K562 (cell line): ENCODE data around the gene IQCM. TPM values are rescaled to one million over a fixed set of nuclear protein-coding genes. Genes with fewer than 3 reads are reported as not detected.

Experiments used
- ATAC-seq: fragments of 200-7000 bp; cut with Tn5 transposase; 3 replicates; pipeline ENCODE4 v1.9.1; 2020; ENCODE audit warnings: moderate library complexity
- BruUV-seq: library from RNA; stranded (reverse); fragments of 400-500 nt; replicated peaks from 2 replicates; lab custom pipeline; 2021; lab: Mats Ljungman, UMichigan
- CTCF ChIA-PET: fragments of 300-600 bp; formaldehyde crosslinking; extraction: SDS; loops from one replicate; lab custom pipeline; 2021; ENCODE audit warnings: low intra/inter-chr PET ratio; lab: Yijun Ruan, JAX
- POLR2A ChIA-PET: fragments of 300-600, 350-650 bp; sonication (Branson Sonifier 250); formaldehyde crosslinking; extraction: SDS; loops from one replicate; lab custom pipeline; 2021; ENCODE audit warnings: antibody characterized with exemption, inconsistent platforms; lab: Yijun Ruan, JAX
- DNase-seq, 4 experiments: peaks; one replicate each; pipeline versions ENCODE4 v3.0.0 to v3.0.0-alpha.2; 2011 to 2018; ENCODE audit warnings: low spot score in 3 of 4, mixed read lengths in 3 of 4; ENCODE audit errors: extremely low read depth in 1 of 4
- FAIRE-seq: peaks from 2 replicates; lab custom pipeline; 2011; peaks lifted over from hg19 to GRCh38; lab: Jason Lieb, UNC
- H2AFZ ChIP-seq: 2 replicates; pipeline ENCODE4 v1.6.0; 2011; ENCODE audit warnings: low read depth, low read length, control low read depth, inconsistent platforms
- H3K27ac ChIP-seq: fragments of 200-600 bp; 3 replicates; pipeline ENCODE4 v1.8.0; 2011; ENCODE audit warnings: low read depth, mild to moderate bottlenecking, control low read depth, inconsistent platforms, low read length, moderate library complexity, mixed read lengths; ENCODE audit errors: extremely low read depth
- H3K27me3 ChIP-seq, 2 experiments: fragments of 300-600 bp in 1 of 2; 2 replicates in 1 of 2; 3 replicates in 1 of 2; pipeline versions ENCODE4 v1.6.0 to v1.8.0; 2011; ENCODE audit warnings: inconsistent platforms in 2 of 2, low read length in 2 of 2, mild to moderate bottlenecking in 1 of 2, mixed read lengths in 1 of 2, moderate library complexity in 1 of 2; ENCODE audit not compliant: control insufficient read depth in 2 of 2, insufficient read depth in 2 of 2
- H3K36me3 ChIP-seq: fragments of 300-600 bp; 3 replicates; pipeline ENCODE4 v1.8.0; 2011; ENCODE audit warnings: mild to moderate bottlenecking, low read length, inconsistent platforms; ENCODE audit not compliant: control insufficient read depth, insufficient read depth
- H3K4me1 ChIP-seq, 2 experiments: fragments of 200-600 bp in 1 of 2; replicated peaks in 1 of 2; 2 replicates in 1 of 2; 3 replicates in 1 of 2; pipeline versions ENCODE4 v1.5.1 to v1.8.0; 2011; ENCODE audit warnings: inconsistent platforms in 2 of 2, low read length in 2 of 2, mild to moderate bottlenecking in 1 of 2, mixed read lengths in 1 of 2, moderate library complexity in 1 of 2; ENCODE audit not compliant: control insufficient read depth in 2 of 2, insufficient read depth in 2 of 2
- H3K4me2 ChIP-seq: 2 replicates; pipeline ENCODE4 v1.6.1; 2011; ENCODE audit warnings: low read length, control low read depth, inconsistent platforms, mixed read lengths; ENCODE audit not compliant: insufficient read depth
- H3K4me3 ChIP-seq: fragments of 200-600 bp; sonication (generic), shearing (Covaris generic); 2 replicates; pipeline ENCODE4 v1.5.1; 2016; ENCODE audit warnings: control low read depth, inconsistent platforms
- H3K79me2 ChIP-seq: fragments of 200-600 bp; 3 replicates; pipeline ENCODE4 v1.8.0; 2011; ENCODE audit warnings: low read length, inconsistent platforms; ENCODE audit not compliant: control insufficient read depth, insufficient read depth
- H3K9ac ChIP-seq, 2 experiments: 2 replicates each; pipeline versions ENCODE4 v1.6.0 to v1.6.1; 2011; ENCODE audit warnings: low read depth in 2 of 2, low read length in 2 of 2, control low read depth in 1 of 2, inconsistent platforms in 1 of 2, mild to moderate bottlenecking in 1 of 2, mixed read lengths in 1 of 2; ENCODE audit not compliant: insufficient read depth in 1 of 2
- H3K9me1 ChIP-seq: one replicate; pipeline ENCODE4 v1.6.0; 2011; ENCODE audit warnings: inconsistent platforms, mild to moderate bottlenecking, low read length, moderate library complexity; ENCODE audit not compliant: control insufficient read depth, insufficient read depth
- H3K9me3 ChIP-seq: replicated peaks from 2 replicates; pipeline ENCODE4 v1.5.1; 2011; ENCODE audit warnings: low read depth, low read length, inconsistent platforms; ENCODE audit not compliant: control insufficient read depth, insufficient read depth
- H4K20me1 ChIP-seq: replicated peaks from 2 replicates; pipeline ENCODE4 v1.6.1; 2011; ENCODE audit warnings: low read length, inconsistent platforms, mixed read lengths; ENCODE audit not compliant: control insufficient read depth, insufficient read depth
- BRF1 ChIP-seq: IDR thresholded peaks from 3 replicates; pipeline ENCODE4 v1.6.1; 2011; ENCODE audit warnings: borderline replicate concordance, mild to moderate bottlenecking; ENCODE audit not compliant: insufficient read length; ENCODE audit errors: extremely low read depth
- CEBPG ChIP-seq, 3 experiments: fragments of 200-800 bp in 1 of 3; sonication (Bioruptor generic) in 1 of 3; sonication (generic) in 1 of 3; formaldehyde crosslinking in 1 of 3; IDR thresholded peaks in 2 of 3; conservative IDR thresholded peaks in 1 of 3; 2 replicates each; pipeline versions ENCODE4 v1.6.1 to v1.8.0; 2016 to 2022; ENCODE audit warnings: missing compliant biosample characterization in 2 of 3, missing genetic modification characterization in 2 of 3, mild to moderate bottlenecking in 1 of 3, missing genetic modification reagents in 1 of 3
- HMBOX1 ChIP-seq: sonication (generic); IDR thresholded peaks from 2 replicates; pipeline ENCODE4 v1.6.1; 2016
- HMGN3 ChIP-seq: IDR thresholded peaks from 2 replicates; pipeline ENCODE4 v1.6.1; 2011; ENCODE audit warnings: borderline replicate concordance, low read depth, mild to moderate bottlenecking, mixed read lengths, low read length; ENCODE audit not compliant: insufficient read length; ENCODE audit errors: extremely low read depth
- IRF1 ChIP-seq: sonication (generic); formaldehyde crosslinking; IDR thresholded peaks from 2 replicates; pipeline ENCODE4 v1.8.0; 2022; ENCODE audit warnings: missing genetic modification reagents, mild to moderate bottlenecking, borderline replicate concordance
- MCM3 ChIP-seq: fragments of 450-650 bp; IDR thresholded peaks from 2 replicates; pipeline ENCODE4 v1.6.1; 2016
- NFE2L1 ChIP-seq: fragments of 450-650 bp; IDR thresholded peaks from 2 replicates; pipeline ENCODE4 v1.6.1; 2016; ENCODE audit warnings: missing genetic modification characterization, low read depth, mild to moderate bottlenecking, missing compliant biosample characterization, moderate library complexity, borderline replicate concordance
- PRPF4 ChIP-seq: fragments of 200-400 bp; formaldehyde crosslinking; IDR thresholded peaks from one replicate; pipeline ENCODE4 v1.6.1; 2017; ENCODE audit warnings: low read length, low read depth, mild to moderate bottlenecking; ENCODE audit not compliant: insufficient read depth, poor library complexity, severe bottlenecking
- RERE ChIP-seq: sonication (generic); formaldehyde crosslinking; IDR thresholded peaks from 2 replicates; pipeline ENCODE4 v1.8.0; 2023; ENCODE audit warnings: missing genetic modification reagents, mild to moderate bottlenecking, borderline replicate concordance
- SLC30A9 ChIP-seq: fragments of 250-450 bp; sonication (Bioruptor Pico); IDR thresholded peaks from 2 replicates; pipeline ENCODE4 v1.8.0; 2022; ENCODE audit warnings: mild to moderate bottlenecking, moderate library complexity
- ZKSCAN3 ChIP-seq: fragments of 250-450 bp; sonication (Bioruptor Pico); IDR thresholded peaks from 2 replicates; pipeline ENCODE4 v1.4.0; 2020
- ZNF121 ChIP-seq: sonication (generic); formaldehyde crosslinking; conservative IDR thresholded peaks from 2 replicates; pipeline ENCODE4 v1.8.0; 2022; ENCODE audit warnings: missing genetic modification reagents
- ZNF143 ChIP-seq: sonication (generic); formaldehyde crosslinking; IDR thresholded peaks from 2 replicates; pipeline ENCODE4 v1.9.0; 2022; ENCODE audit warnings: mild to moderate bottlenecking, missing genetic modification reagents
- WGBS: fragments of 100-300 bp; shearing (Covaris generic); methylation state at CpG from one replicate; pipeline ENCODE4 v1.1.6; 2016; ENCODE audit warnings: low coverage, mixed read lengths; ENCODE audit not compliant: insufficient coverage; ENCODE audit errors: missing lambda C conversion rate; 5-methylcytosine and 5-hydroxymethylcytosine counted together
- in situ Hi-C: fragments of 300-500 bp; cut with MboI; formaldehyde crosslinking; loops from 4 replicates; pipeline ENCODE4 v1.15.0; 2018; ENCODE audit warnings: inconsistent platforms, mixed read lengths
- intact Hi-C: fragments of 100-400 bp; cut with micrococcal nuclease; formaldehyde crosslinking; loops from 2 replicates; pipeline ENCODE4 v1.14.2; 2022
- polyA plus RNA-seq, 8 experiments: library from polyadenylated mRNA; depleted of rRNA in 4 of 8; stranded (reverse) in 5 of 8; unstranded in 3 of 8; fragments of >200 nt; fragmentation: Nextera tagmentation in 2 of 8; fragmentation: Illumina TruSeq in 1 of 8; extraction: Ambion mirVana in 2 of 8; extraction: Trizol in 1 of 8; gene quantifications; 2 replicates each; pipeline versions ENCODE4 v1.2.1 to v1.2.3, GENCODE V29; 2011 to 2014; ENCODE audit warnings: inconsistent platforms in 1 of 8, missing spikeins in 1 of 8
- total RNA-seq, 7 experiments: library from RNA; depleted of rRNA in 6 of 7; stranded (reverse); fragments of >200 nt in 6 of 7; fragmentation: Illumina TruSeq in 2 of 7; extraction: Trizol in 2 of 7; gene quantifications; 2 replicates each; pipeline versions ENCODE4 v1.2.1 to v1.2.3, GENCODE V29; 2011 to 2021; ENCODE audit warnings: low replicate concordance in 1 of 7

IQCM gene
- total and polyA plus RNA-seq, 9 of the 15 experiments (the other 6 are each of a cell fraction or from before 2014, with no cell fraction given), result not detected

- intact Hi-C loops, result no loop called here
Observed at GRCh38 chr4:149701435-149702156, 114.0 kb downstream of the IQCM start.

More at GRCh38 chr4:149701435-149702156, 114.0 kb downstream of the IQCM start:
- H3K27ac ChIP-seq, result no peak overlapping the region
- H4K20me1 ChIP-seq, result no peaks in the 10 kb centered on the region
- no peak for DNase-seq
- FAIRE-seq, result no peak
- H3K9me3 ChIP-seq, result no peaks in the 10 kb centered on the region
- H3K4me1 ChIP-seq, result no peaks in the 10 kb centered on the region
- POLR2A ChIA-PET, result no interaction called here
- CTCF ChIA-PET, result no interaction called here
- TF ChIP-seq ZNF121 (CRISPR knock-in tag) (no peak), NFE2L1 (tag) (no peak), HMBOX1 (no peak), PRPF4 (no peak), IRF1 (CRISPR knock-in tag) (no peak), SLC30A9 (CRISPR knock-in tag) (no peak), HMGN3 (no peak), RERE (CRISPR knock-in tag) (no peak), MCM3 (no peak), ZNF143 (CRISPR knock-in tag) (no peak), BRF1 (no peak), CEBPG (CRISPR knock-in tag; IDR thresholded peaks at IDR 0.05) (no peak), CEBPG (tag; conservative IDR thresholded peaks at IDR 0.05 in 1 of 2, IDR thresholded peaks at IDR 0.05 in 1 of 2) (no peak), ZKSCAN3 (CRISPR knock-in tag) (no peak)
- TF ChIP-seq, all 486 proteins: peak for 0
- no peaks in the 10 kb centered on the region for H3K27me3 ChIP-seq
- no peak overlapping the region for H2AFZ ChIP-seq
- no peak overlapping the region for H3K4me2 ChIP-seq
- 0% methylated on average over 2 of the region's 2 CpGs for WGBS
- no peak for ATAC-seq
- no TSS peak for BruUV-seq
- no peak overlapping the region for H3K9ac ChIP-seq
- in situ Hi-C loops, result no loop called here
- H3K4me3 ChIP-seq, result no peak overlapping the region
- no peaks in the 10 kb centered on the region for H3K9me1 ChIP-seq
- H3K79me2 ChIP-seq, result no peaks in the 10 kb centered on the region
- H3K36me3 ChIP-seq, result no peaks in the 10 kb centered on the region
